Epithelial cell of prostate (primary cell): ENCODE data around the gene DERL3.

Experiments
- DNase-seq: peaks from one replicate; pipeline ENCODE4 v3.0.0-alpha.2; 2011; ENCODE audit warnings: low read depth, low spot score
- H3K27ac ChIP-seq: fragments of 450-650 bp; 2 replicates; pipeline ENCODE4 v1.5.1; 2017; ENCODE audit warnings: mild to moderate bottlenecking

Gene DERL3

GRCh38 chr22:23833017-23833751 lies 5.6 kb downstream of the DERL3 start:
- no peak overlapping the region for H3K27ac ChIP-seq
- DNase-seq = no peak

DNA sequence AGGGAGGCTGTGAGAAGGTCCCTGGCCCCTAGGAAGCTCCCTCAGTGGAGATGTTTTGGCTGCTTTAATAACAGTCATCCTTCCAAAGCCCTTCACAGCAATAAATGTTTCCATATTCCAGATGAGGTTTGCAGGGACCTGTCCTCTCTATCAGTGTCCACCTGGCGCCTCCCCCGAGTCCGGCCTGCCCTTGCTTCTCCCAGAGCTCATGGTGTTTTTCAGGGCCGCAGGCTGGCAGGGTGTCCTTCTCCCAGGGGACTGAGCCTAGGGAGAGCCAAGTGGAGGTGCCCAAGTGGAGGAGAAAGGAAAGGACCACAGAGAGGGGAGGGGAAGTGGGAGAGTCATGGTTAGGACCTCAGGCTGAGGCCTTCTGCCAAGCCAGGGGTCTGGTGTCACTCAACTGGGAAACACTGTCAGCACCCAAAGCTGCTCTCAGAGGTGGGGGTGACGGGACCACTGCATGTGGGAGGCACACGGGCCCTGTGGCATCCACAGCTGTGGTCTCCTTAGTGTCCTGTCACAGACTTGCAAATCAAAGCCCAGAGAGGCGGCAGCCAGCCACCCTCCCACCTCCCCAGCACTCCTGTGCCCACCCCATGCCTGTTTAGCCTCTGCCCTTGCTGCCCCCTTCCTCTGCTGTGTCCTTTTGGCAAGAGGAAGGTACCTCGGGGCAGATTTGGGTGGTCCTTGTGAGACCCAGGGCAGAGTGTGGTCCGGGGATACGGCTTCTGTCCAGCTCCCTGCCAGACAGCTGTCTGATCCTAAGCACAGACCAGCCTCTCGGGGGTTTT lies 6.4 kb downstream of the DERL3 start:
- no peak for DNase-seq
- no peak overlapping the region for H3K27ac ChIP-seq

DNA sequence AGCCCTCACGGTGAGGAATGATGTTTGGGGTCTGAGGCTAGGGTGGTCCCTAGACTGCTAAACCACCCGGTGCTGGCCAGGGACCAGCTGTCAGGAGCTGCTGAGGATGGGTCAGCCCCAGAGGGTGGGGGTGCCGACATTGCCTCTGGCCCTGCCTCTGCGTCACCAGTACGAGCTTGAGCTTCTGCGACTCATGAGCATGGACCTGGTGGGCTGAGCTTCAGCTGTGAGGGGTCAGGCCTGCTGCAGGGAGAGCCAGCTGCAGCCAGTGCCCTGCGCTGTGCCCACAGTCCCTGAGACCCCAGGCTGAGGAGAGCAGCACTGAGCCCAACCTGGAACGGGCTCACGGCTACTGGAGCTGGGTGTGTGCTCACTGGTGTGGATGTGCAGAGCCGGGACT lies 7.0 kb downstream of the DERL3 start:
- no peak for DNase-seq
- H3K27ac ChIP-seq = no peak overlapping the region

GRCh38 chr22:23831261-23831660 lies 7.5 kb downstream of the DERL3 start:
- no peak overlapping the region for H3K27ac ChIP-seq
- no peak for DNase-seq

DNA sequence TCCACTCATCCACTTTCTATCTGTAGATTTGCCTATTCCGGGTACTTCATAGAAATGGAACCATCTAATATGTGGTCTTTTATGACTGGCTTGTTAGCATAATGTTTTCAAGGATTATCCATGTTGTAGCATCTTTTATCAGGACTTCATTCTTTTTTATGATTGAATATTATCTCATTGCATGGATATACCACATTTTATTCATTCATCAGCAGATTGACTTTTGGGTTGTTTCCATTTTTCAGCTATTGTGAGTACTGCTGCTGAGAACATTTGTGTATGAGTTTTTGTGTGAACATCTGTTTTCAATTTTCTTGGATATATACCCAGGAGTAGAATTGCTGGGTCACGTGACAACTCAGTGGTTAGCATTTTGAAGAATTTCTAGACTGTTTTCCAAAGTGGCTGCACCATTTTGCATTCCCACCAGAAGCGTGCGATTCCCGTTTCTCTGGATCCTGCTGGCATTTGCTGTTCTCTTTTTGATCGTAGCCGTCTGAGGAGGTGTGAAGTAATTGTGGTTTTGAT lies 8.9 kb downstream of the DERL3 start:
- no peak for DNase-seq

DNA sequence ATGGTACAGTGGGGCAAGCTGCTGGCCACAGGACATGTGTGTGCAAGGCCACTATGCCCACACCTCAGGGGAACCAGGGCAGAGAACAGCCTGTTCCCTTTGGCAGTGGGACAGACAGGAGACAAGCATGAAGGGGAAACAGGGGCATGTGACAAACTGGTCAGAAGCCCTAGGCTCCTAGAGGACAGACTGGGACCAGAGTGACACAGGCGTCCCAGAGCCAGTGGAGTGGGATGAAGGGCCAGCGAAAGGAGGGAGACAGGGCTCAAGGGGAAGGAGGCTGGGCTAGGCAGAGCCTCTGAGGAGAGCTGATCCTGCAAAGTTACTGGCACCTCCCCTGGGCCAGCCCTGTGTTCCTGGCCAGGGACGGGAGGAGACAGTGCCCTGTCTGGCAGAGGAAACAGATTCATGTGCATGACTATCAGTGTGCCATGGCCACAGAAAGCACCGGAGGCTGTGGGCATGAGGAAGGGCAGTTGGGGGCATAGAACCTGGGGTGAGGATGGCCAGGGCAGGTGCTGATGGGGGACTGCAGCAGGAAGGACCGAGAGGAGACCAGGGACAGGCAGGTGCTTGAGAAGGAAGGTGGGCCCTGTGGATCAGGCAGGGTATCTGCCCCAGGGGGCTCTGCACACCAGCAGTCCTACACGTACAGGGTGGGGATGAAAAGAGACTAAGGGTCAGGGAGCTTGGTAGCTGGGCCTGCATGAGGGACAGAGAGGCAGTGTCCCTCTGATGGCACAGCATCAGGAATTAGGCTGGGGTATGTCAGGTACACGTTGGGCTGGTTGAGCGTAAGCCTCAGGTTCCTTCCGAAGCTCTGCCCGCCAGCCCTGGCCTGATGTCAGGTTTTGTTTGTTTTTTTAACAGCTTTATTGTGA lies 9.8 kb downstream of the DERL3 start:
- no peak for DNase-seq
- no peak overlapping the region for H3K27ac ChIP-seq

More for the DNA sequence above, 8.9 kb downstream of the DERL3 start:
- H3K27ac ChIP-seq = no peak overlapping the region

DNA sequence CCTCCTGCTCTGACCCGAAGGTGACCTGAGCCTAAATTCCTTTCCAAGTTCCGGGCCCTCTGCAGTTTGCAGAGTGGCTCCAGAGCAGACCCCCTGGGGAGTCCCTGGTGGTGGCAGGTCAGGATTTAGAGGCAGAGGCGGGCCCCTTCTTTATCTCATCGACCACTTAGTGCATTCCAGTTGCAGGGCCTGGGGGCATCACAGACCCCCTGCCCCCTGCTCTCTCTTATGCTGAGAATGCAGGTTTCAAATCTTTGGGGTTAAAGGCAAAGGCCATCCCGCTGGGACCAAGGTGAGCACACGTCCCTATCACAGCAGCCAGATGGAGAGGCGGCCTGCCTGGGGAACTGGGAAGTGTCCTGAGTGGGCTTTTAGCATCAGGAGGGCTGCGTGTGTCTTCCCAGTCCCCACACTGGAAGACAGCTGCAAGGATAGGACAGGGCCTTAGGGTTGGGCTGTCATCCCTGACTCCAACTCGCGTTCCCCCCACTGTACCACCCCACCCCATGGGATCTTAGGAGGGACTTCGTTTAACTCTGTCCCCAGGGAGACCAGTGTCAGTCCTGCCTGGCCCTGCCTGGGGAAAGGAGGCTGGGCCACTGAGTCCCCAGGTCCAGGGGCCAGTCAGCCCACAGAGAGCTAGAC lies 11.3 kb downstream of the DERL3 start:
- H3K27ac ChIP-seq = no peak overlapping the region
- no peak for DNase-seq

DNA sequence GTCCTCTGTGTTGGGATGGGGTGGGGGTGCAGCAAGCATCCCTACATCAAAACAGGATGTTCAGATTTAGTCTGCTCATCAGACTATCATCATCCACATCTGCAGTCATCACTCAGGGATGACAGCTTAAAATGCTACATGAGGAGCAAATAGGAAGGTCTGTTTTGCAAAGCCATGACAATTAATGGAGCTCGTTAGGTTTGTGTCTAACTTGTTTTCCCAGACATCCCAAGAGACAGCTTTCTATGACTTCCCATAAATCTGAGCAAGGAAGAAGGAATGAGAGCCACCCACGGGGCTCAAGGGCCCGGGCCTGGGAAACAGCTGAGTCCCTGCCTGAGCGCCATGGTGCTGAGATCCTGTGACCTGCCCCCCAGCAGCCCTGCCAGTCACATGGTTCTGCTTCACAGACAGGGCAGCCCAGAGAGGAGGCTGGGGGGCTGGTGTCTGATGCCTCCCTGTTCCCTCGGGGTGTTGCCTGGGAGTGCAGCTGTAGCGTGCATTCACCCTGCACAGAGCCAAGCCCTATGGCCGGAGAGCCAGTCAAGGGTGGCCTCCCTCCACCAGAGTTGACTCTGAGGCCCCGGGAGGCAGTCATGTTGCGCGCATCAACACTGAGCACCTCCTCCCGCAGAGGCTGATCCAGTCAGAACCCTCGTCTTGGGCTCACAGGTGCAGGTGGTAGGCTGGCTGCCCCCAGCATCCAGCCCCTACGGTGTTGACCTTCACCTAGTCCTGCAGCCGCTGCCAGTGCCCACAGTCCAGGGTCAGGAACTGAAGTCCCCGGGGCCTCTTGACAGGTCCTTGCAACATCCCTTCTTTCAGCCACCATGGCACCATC lies 12.1 kb downstream of the DERL3 start:
- H3K27ac ChIP-seq = no peak overlapping the region

GRCh38 chr22:23825246-23825905 lies 13.4 kb downstream of the DERL3 start:
- H3K27ac ChIP-seq = no peak overlapping the region
- DNase-seq = no peak

More for the DNA sequence above, 12.1 kb downstream of the DERL3 start:
- no peak for DNase-seq

DNA sequence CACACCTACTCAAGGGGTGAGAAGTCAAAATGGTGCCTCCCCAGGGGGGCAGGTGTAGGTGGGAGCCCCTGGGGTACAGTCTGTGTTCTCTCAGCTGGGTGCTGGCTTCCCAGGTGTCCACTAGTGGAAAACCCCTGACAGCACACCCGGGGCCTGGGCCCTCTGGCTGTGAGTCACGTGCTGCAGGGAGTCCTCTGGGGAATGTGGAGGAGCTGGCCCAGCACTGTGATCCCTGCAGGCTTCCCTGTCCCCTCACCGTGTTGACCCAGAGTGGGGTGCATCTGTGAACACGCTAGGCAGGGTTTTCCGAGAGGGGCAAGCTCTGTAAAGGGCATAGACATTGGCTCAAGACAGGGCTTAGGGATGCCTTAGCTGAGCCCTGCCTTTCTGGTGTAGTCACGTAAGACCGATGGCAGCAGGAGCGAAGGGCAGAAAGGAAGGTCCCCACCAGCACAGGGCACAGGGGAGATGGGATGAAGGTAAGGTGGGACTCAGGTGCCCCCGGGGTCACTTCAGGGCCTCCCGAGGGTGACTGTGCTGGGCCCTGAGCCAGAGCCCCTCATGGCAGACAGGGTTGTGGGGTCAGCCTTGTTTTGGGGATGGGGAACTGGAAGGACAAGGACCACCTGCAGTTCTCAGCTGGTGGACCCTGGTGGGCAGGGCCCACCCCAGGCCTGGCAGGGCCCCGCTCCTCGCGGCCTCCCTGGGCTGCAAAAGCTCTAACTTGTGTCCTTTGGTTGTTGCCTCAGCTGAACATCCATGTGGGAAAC lies 14.1 kb downstream of the DERL3 start:
- no peak overlapping the region for H3K27ac ChIP-seq
- DNase-seq = no peak

DNA sequence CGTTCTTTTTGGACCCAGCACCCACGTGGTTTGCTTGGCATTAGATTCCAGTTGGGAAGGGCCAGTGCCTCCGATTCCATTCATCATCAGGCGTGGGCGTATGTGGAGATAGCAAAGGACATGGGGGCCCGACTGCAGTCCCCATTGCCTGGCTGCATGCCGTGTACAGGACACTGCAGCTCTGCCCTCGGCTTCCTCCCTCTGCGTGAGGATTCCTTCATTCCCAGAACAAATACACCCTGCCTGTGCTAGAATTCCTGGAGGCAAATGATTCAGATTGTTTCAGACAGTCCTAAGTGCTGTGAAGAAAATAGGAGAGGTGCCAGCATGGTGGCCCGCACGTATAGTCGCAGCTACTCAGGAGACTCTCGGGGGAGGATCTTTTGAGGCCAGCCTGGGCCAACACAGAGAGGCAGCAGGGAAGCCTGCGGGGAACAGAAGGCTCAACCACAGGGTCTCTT lies 15.4 kb downstream of the DERL3 start:
- H3K27ac ChIP-seq = no peak overlapping the region
- DNase-seq = no peak

DNA sequence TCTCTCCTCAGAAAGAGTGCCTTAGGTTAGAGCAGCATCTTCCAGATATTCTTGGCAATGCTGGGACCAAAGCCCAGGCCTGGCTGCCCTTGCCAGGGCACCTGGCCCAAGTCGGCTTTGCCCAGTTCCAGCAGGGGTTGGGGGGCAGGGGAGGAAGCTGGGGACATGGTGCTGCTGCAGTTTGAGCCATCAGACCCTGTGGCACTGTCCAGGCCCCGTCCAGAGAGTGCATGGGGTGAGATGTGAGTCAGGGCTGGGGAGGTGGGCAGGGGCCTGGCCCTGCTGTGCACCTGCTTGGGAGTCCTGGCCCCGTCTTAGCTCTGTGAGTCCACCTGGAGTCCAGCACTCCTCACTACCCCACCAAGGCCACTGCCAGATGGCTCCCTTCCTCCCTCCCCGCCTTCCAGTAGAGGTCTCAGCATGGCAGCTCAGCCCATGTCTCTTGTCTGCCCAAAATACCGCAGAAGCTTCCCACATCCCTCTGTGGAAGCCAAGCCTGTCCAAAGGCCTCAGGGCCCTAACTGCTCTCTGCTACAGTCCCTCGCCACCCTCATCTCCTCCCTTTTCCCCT lies 16.6 kb downstream of the DERL3 start:
- no peak for DNase-seq
- no peak overlapping the region for H3K27ac ChIP-seq

DNA sequence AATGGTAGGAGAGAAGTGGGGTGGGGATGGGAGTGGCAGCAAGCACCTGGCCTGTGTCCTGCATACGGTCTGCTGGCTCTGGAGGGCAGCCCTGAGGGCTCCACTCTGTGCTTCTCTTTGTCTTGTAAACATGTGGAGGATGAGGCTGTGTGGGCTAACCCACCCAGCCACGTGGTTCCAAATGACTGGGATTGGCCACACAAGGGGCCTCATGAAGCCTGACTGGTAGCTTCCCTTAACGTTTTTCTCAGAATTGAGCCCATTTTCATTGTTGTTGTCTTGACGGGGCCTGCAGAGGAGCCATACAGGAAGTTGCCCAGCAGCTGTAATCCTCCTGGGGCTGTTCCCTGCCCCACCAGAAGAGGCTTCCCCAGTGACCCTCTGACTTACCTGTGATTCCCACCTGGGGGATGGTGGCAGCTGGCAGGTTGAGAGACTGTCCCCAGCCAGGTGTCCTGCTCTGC lies 18.0 kb downstream of the DERL3 start:
- DNase-seq = no peak
- no peak overlapping the region for H3K27ac ChIP-seq

DNA sequence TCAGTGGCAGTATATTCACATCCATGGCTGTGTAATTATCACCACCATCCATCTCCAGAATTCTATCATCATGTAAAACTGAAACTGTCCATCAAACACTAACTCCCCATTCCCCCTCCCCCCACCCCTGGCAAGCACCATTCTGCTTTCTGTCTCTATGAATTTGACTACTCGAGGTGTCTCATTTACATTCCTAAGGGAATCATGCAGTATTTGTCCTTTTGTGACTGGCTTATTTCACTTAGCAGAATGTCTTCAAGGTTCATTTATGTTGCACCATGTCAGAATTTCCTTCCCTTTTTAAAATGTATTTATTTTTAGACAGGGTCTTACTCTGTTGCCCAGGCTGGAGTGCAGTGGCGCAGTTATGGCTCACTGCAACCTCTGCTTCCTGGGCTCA lies 20.3 kb downstream of the DERL3 start:
- no peak overlapping the region for H3K27ac ChIP-seq
- no peak for DNase-seq

GRCh38 chr22:23817146-23817545 lies 21.7 kb downstream of the DERL3 start:
- H3K27ac ChIP-seq = no peak overlapping the region

GRCh38 chr22:23816156-23816976 lies 22.4 kb downstream of the DERL3 start:
- H3K27ac ChIP-seq = no peak overlapping the region
- no peak for DNase-seq

More at GRCh38 chr22:23817146-23817545, 21.7 kb downstream of the DERL3 start:
- DNase-seq = no peak
